ENCODE measurements around the gene ZDHHC3. TPM values are rescaled to one million over a fixed set of nuclear protein-coding genes. Genes with fewer than 3 reads are reported as not detected.
"Not testable (repeated sequence)": the region's sequence is repeated elsewhere in the genome, so short reads cannot be mapped to it uniquely, and the experiment has no call there.

Gene ZDHHC3
- total RNA-seq, 2 donors from 2014 or later: 20.5 to 50.5 TPM

DNA sequence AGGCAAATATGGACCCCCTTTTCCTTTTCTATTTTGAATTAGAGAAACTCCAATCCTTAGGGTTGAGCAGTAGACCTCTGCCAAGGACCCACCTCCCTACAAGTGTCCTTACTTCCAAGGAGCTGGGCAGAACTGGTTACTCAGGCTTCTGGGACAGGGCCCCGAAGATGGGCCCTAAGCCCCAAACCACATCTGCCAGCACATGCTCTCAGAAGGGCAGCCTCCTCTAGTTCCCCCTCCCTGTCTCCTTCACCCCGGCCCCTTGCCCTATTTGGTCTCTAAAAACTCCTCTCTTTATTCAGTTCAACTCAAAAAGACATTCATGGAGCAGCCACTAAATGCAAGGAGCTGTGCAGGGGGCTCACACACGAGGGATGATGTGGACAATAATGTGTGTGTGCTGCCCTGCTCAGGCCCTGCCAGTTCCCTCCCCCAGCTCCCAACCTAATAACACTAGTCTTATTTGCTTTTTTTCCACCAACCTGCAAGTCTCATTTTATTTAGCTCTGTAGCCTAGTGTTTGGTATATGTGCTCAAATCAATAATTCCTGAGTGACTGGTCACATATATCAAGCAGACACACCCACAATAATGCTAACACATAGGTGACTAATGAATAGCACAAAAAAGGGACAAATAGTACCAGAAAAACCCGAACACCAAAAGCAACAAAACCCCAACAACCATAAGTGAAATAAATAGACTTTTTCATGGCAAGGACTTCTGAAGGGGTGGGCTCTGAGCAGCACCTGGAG is 12.2 kb downstream of the ZDHHC3 start:
- Mint-ChIP-seq H3K4me3 (no peak overlapping the region), H3K9me3 (no peaks in the 10 kb centered on the region), H3K27me3 (no peaks in the 10 kb centered on the region), H3K36me3 (ENCODE audit: low read depth) (no peaks in the 10 kb centered on the region), H3K4me1 (peaks cover 30% of the 10 kb centered on the region), H3K27ac (no peak overlapping the region)
- no peak for ATAC-seq (replicated peaks)

DNA sequence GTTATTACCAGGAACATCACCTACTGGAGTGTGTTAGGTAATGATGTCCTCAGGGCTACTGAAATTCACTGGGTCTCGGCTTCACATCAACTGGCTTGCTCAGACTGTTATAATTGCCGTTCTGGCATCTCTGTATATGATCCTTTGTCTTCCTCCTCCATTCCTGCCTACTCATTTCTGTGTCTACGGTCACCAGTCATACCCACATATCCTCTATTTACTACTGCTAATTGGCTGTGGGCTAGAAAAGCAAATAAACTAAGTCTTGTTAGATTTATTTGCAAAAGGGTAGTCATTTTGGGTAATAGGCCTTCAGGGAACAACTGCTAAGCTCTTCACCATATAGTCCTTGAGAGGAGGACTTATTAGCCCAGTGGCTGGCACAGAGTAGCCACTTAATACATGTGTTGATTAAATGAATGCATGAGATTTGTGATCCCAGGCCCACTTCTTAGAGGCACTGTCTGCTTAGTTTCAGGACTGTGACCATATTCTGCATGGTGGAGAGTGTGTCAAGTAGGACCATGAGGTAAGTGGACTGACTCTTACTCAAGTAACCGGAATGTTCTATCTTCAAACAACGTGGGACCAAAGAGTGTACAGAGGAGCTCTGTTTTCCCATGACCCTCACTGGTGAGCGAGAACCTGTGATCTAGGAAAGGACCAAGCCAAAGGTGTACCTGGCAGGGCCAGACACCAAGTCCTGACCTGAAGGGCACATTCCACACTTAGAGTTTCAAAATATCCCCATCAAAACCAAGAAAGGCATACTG is 13.2 kb downstream of the ZDHHC3 start:
- no peaks in the 10 kb centered on the region for H3K27me3 Mint-ChIP-seq
- no peak overlapping the region for H3K27ac Mint-ChIP-seq
- no peak for ATAC-seq (replicated peaks)
- peaks cover 30% of the 10 kb centered on the region for H3K4me1 Mint-ChIP-seq
- H3K36me3 Mint-ChIP-seq (ENCODE audit: low read depth): no peaks in the 10 kb centered on the region
- no peak overlapping the region for H3K4me3 Mint-ChIP-seq
- no peaks in the 10 kb centered on the region for H3K9me3 Mint-ChIP-seq

DNA sequence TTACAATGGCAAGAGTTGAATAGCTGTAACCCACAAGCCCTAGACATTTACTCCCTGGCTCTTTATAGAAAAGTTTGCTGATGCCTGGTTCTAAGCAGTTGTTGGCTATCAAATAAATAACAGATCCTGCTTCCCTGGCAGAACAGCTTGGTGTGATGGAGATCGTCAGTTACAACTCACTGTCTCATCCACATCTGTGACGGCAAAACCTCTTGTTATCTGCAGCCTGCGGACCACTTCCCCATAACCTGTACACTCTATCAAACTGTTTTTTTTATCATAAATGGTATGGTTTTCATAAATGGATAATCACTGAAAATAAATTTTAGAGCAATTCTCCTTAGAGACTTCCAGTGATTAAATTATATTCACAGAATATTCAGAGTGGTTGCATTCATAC is 14.1 kb downstream of the ZDHHC3 start:
- peaks cover 5% of the 10 kb centered on the region for H3K36me3 Mint-ChIP-seq (ENCODE audit: low read depth)
- no peaks in the 10 kb centered on the region for H3K9me3 Mint-ChIP-seq
- peaks cover 33% of the 10 kb centered on the region for H3K4me1 Mint-ChIP-seq
- no peak overlapping the region for H3K27ac Mint-ChIP-seq
- no peaks in the 10 kb centered on the region for H3K27me3 Mint-ChIP-seq
- ATAC-seq (replicated peaks): no peak
- H3K4me3 Mint-ChIP-seq: no peak overlapping the region

DNA sequence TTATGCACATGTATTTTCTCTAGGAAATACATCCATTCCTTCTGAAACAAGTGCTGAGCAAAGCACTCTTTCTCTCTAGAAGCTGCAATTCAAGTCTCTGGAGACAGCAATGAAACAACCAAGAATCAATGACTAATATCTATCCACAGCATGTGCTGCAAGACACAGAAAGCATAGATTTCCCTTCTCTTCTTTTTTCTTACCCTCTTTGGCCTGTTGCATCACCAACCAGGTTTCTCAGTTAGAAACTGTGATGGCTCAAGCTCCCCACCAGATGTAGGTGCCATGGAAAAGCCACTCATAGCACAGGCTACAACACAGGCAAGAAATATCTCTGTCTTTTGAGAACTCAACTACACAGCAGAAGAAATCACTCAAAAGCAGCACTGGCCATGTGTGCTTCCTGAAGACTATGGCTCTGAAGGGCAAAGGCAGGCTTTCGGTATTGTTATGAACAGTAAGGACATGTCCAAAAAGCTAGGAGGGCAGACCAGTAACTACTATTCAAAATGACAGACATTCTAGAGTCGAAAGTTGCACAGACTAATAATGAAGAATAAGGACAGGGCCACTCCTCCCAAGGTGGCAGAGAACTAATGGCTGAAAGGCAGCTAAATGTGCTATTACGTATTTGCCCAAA is 15.5 kb downstream of the ZDHHC3 start:
- Mint-ChIP-seq H3K4me1 (peaks cover 30% of the 10 kb centered on the region), H3K4me3 (no peak overlapping the region)
- no peak for ATAC-seq (replicated peaks)

DNA sequence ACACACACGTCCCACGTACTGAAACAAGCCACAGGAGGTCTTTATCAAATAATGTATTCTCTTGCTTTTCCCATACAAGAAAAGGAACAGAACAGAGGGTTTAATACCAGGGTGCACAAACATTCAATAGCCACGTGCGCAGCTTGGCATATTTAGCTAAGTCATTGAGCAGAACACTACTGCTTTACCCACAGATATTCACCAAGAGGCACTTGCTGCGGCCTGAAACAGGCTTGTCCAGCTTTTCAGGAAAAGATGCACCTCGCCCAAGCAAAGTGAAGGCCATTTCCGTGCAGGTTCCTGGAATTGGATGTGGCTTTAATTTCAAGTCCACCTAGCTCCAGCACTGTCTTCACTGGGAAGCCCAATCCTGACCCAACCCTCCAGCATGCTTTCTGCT is 17.6 kb downstream of the ZDHHC3 start:
- no peak for ATAC-seq (replicated peaks)
- H3K4me3 Mint-ChIP-seq: no peak overlapping the region
- peaks cover 5% of the 10 kb centered on the region for H3K36me3 Mint-ChIP-seq (ENCODE audit: low read depth)
- no peaks in the 10 kb centered on the region for H3K9me3 Mint-ChIP-seq
- no peaks in the 10 kb centered on the region for H3K27me3 Mint-ChIP-seq
- no peak overlapping the region for H3K27ac Mint-ChIP-seq
- peaks cover 16% of the 10 kb centered on the region for H3K4me1 Mint-ChIP-seq

More for the DNA sequence above, 15.5 kb downstream of the ZDHHC3 start:
- Mint-ChIP-seq H3K27ac (no peak overlapping the region), H3K9me3 (no peaks in the 10 kb centered on the region), H3K27me3 (no peaks in the 10 kb centered on the region), H3K36me3 (ENCODE audit: low read depth) (peaks cover 5% of the 10 kb centered on the region)

DNA sequence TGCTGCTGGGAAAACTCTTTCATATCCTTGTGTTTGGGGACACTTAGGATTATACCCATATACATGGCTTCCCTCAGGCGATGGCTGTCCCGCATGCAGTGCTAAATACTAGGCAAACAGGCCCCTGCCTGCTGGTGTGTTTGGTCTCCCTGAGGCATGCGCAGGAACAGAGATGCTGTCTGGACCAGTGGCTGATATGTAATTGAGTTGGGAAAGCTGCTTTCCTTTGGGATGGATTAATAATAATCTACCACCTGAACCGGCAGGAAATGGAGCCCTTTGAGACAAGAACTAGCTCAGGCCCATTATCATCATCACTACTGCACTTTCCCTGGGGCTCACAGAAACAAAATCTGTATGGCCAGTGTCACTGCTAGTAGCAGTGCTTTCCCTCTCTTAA is 18.0 kb downstream of the ZDHHC3 start:
- H3K27ac Mint-ChIP-seq: no peak overlapping the region
- ATAC-seq (replicated peaks): no peak
- no peaks in the 10 kb centered on the region for H3K27me3 Mint-ChIP-seq
- H3K4me3 Mint-ChIP-seq: no peak overlapping the region
- H3K9me3 Mint-ChIP-seq: no peaks in the 10 kb centered on the region
- H3K4me1 Mint-ChIP-seq: peaks cover 16% of the 10 kb centered on the region
- H3K36me3 Mint-ChIP-seq (ENCODE audit: low read depth): peaks cover 5% of the 10 kb centered on the region

DNA sequence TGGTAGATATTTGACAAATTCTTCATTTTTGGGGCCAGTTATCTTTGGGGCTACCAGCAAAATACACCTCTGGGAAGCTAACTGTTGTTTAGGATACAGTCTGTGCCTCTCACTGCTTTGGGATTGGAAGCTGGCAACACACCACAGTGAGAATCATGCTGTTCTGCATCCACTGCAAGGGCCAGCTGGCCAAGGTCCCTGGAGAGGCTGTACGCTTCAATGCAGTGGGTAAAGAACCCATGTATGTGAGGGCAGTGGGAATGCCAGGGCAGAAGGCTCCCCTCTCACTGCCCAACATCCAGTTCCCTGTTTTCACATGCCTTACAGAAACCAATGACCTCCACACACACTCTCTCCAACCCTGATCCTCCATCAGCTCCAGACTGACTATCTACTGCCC is 20.1 kb downstream of the ZDHHC3 start:
- H3K36me3 Mint-ChIP-seq (ENCODE audit: low read depth): peaks cover 5% of the 10 kb centered on the region
- no peak overlapping the region for H3K4me3 Mint-ChIP-seq
- no peak overlapping the region for H3K27ac Mint-ChIP-seq
- H3K9me3 Mint-ChIP-seq: no peaks in the 10 kb centered on the region
- no peaks in the 10 kb centered on the region for H3K27me3 Mint-ChIP-seq
- ATAC-seq (replicated peaks): no peak
- peaks cover 22% of the 10 kb centered on the region for H3K4me1 Mint-ChIP-seq

DNA sequence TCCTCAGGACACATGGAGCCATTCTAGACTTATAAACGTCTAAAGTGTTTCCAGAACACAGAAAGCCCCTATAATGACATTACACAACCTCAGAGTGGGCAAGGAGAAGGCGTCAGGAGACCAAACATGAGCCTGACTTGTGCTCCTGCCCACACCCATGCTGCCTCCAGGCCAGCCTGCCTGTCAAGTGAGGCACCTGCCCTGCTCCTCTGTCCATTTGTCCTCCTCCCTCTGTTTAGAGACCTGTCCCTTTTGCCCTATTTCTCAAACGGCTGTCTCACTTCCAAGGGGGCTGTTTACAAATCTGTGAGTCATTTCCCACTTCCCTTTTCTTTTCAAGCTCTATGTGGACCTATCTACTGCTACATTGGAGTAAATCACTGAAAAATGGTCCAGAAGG is 21.0 kb downstream of the ZDHHC3 start:
- Mint-ChIP-seq H3K4me1 (peaks cover 22% of the 10 kb centered on the region), H3K36me3 (ENCODE audit: low read depth) (peaks cover 5% of the 10 kb centered on the region), H3K27ac (peak overlapping the region; percentile 57), H3K27me3 (no peaks in the 10 kb centered on the region), H3K9me3 (no peaks in the 10 kb centered on the region), H3K4me3 (no peak overlapping the region)
- no peak for ATAC-seq (replicated peaks)

DNA sequence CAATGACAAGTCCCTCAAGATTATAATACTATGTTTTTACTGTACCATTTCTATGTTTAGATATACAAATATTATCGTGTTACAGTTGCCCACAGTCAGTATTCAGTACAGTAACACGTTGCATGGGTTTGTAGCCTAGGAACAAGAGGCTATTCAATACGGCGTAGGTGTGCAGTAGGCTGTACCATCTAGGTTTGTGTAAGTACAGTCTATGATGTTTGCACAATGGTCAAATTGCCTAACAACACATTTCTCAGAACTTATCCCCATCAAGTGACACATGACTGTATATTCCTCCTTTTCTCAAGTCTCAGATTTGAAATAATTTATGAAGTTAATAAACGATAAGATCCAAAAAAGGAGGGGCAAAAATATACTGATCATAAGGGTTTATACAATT is 21.7 kb downstream of the ZDHHC3 start:
- ATAC-seq (replicated peaks): no peak
- H3K27me3 Mint-ChIP-seq: no peaks in the 10 kb centered on the region
- H3K9me3 Mint-ChIP-seq: no peaks in the 10 kb centered on the region
- H3K27ac Mint-ChIP-seq: peak overlapping the region; percentile 57
- no peak overlapping the region for H3K4me3 Mint-ChIP-seq
- H3K4me1 Mint-ChIP-seq: peaks cover 22% of the 10 kb centered on the region
- peaks cover 5% of the 10 kb centered on the region for H3K36me3 Mint-ChIP-seq (ENCODE audit: low read depth)

DNA sequence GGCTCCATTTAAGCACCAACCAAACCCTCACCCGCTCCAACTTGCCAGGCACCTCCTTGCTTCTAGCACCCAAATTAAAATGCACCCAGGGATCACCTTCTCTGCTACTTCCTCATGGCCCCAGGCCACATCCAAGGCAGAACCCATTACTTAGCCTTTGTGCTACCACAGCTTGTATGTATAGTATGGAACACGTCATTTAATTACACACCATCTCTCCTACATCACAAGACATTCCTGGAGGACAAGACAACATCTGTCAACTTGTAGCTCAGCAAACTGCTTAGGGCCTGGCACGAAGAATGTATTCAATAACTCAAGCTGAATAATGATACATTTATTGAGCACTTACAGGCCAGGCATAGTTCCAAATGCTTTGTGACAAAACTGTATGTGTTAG is 23.3 kb downstream of the ZDHHC3 start:
- ATAC-seq (replicated peaks): no peak
- Mint-ChIP-seq H3K4me1 (peaks cover 21% of the 10 kb centered on the region), H3K27me3 (no peaks in the 10 kb centered on the region), H3K27ac (no peak overlapping the region), H3K9me3 (no peaks in the 10 kb centered on the region), H3K4me3 (no peak overlapping the region), H3K36me3 (ENCODE audit: low read depth) (peaks cover 4% of the 10 kb centered on the region)

DNA sequence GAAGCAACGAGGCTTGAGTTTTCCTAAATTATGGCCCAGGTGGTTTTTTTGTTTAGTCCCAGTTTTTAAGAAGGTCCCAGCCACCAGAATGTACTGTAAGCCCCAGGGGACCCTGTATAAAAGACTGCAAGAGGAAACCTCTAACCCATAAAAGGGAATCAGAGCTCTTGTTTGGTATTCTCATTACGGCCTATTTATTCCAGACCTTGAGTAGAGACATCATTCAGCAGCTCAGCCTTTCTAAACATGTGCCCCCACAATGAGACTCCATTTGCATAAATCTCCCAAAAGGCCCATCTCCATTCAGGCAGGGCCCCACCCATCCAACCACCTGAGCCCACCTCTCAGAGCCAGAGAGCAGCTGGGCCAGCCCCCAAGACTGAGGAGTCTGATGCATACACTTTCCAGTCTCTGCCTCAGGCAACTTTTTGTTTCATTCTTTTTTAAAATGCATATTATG is 25.7 kb downstream of the ZDHHC3 start:
- H3K4me3 Mint-ChIP-seq: no peak overlapping the region
- H3K36me3 Mint-ChIP-seq (ENCODE audit: low read depth): peaks cover 8% of the 10 kb centered on the region
- no peaks in the 10 kb centered on the region for H3K9me3 Mint-ChIP-seq
- no peaks in the 10 kb centered on the region for H3K27me3 Mint-ChIP-seq
- peak overlapping the region; percentile 10 for H3K27ac Mint-ChIP-seq
- peaks cover 12% of the 10 kb centered on the region for H3K4me1 Mint-ChIP-seq
- no peak for ATAC-seq (replicated peaks)

DNA sequence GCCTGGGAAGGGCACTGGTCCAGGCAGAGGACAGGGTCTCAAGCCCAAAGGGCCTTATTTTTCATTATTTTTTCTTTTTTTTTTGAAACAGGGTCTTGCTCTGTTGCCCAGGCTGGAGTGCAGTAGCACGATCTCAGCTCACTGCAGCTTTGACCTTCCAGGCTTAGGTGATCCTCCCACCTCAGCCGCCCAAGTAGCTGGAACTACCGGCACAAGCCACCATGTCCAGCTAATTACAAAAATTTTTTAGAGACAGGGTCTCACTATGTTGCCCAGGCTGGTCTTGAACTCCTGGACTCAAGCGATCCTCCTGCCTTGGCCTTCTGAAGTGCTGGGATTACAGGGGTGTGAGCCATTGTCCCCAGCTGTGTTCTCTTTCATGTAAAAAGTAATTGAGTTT is 26.2 kb downstream of the ZDHHC3 start:
- Mint-ChIP-seq H3K36me3 (ENCODE audit: low read depth) (peaks cover 13% of the 10 kb centered on the region), H3K4me1 (peaks cover 12% of the 10 kb centered on the region)
- not testable (repeated sequence) for H3K9me3 Mint-ChIP-seq; H3K4me3 Mint-ChIP-seq; ATAC-seq (replicated peaks); H3K27me3 Mint-ChIP-seq; H3K27ac Mint-ChIP-seq

DNA sequence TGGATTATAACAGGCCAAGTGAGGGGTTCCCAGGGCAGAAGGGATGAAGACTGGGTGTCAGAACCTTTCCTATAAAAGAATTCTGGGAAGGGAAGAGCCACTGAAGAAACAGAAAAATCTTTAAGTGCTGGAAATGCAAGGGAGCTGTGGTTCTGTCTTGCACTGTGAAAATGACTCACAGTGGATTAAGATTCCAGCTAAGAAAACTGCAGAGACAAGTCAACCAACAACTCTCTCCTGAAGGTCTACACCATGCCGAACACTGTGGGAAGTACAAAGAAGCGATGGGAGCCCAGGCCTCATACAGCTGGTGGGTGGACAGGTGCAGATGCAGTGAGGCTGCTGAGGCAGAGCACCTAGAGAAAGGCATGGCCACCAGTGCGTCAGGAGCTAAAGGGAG is 27.7 kb downstream of the ZDHHC3 start:
- no peak overlapping the region for H3K4me3 Mint-ChIP-seq
- peaks cover 12% of the 10 kb centered on the region for H3K4me1 Mint-ChIP-seq
- ATAC-seq (replicated peaks): no peak
- H3K9me3 Mint-ChIP-seq: no peaks in the 10 kb centered on the region
- peaks cover 24% of the 10 kb centered on the region for H3K36me3 Mint-ChIP-seq (ENCODE audit: low read depth)
- peak overlapping the region; percentile 14 for H3K27ac Mint-ChIP-seq
- H3K27me3 Mint-ChIP-seq: no peaks in the 10 kb centered on the region

DNA sequence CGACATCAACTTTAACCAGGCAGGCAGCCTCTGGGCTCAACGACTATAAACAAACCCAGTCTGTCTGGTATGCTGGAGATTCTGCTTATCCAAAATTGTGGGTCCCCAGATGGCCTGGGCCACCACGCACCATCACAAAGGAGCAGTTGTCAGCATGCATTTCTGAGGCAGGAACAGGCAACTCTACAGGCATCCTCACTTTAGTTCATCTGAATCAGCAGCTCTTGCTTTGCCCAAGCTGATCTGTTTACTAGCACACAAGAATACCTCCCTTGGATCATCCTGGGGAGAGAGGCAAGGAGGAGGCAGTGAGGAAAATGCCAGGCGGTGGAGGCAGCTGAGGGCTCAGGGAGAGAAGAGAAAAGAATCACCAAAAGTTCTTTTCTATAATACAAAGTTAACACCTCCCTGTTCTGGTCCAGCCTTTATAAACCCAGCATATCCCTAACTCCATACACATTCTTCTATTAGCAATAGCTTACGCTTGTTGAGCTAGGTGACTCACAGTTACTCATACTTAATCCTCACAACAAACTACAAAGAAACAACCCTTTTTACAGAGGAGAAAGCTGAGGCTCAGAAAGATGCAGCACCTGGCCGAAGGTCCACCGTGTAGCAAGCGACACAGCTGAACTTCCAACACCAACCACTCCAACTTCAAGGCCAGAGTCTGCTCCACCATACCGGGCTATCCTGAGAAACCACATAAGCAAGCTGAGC is 33.6 kb downstream of the ZDHHC3 start:
- H3K36me3 Mint-ChIP-seq (ENCODE audit: low read depth): peaks cover 64% of the 10 kb centered on the region
- no peaks in the 10 kb centered on the region for H3K4me1 Mint-ChIP-seq
- H3K4me3 Mint-ChIP-seq: no peak overlapping the region
- no peak for ATAC-seq (replicated peaks)
- no peak overlapping the region for H3K27ac Mint-ChIP-seq
- H3K27me3 Mint-ChIP-seq: no peaks in the 10 kb centered on the region
- no peaks in the 10 kb centered on the region for H3K9me3 Mint-ChIP-seq

Data from activated T-helper 17 cell treated with anti-CD3 and anti-CD28 coated beads, Interleukin-2, amount 50 U/mL, for 72 hours (primary cell).